K562 (cell line): ENCODE data around the gene CTNS. TPM values are rescaled to one million over a fixed set of nuclear protein-coding genes. Genes with fewer than 3 reads are reported as not detected.

Experiments used
- ARID3B ChIP-seq: fragments of 250-450 bp; sonication (Bioruptor Pico); IDR thresholded peaks from 2 replicates; pipeline ENCODE4 v1.4.0; 2020; ENCODE audit warnings: borderline replicate concordance
- E4F1 ChIP-seq: fragments of 250-450 bp; sonication (Bioruptor Pico); IDR thresholded peaks from 2 replicates; pipeline ENCODE4 v1.5.0; 2021; ENCODE audit warnings: mild to moderate bottlenecking, borderline replicate concordance
- EGR1 ChIP-seq: fragments of 450-650 bp; conservative IDR thresholded peaks from 2 replicates; pipeline ENCODE4 v1.6.1; 2017; ENCODE audit warnings: mild to moderate bottlenecking
- ERF ChIP-seq: fragments of 450-650 bp; formaldehyde crosslinking; IDR thresholded peaks from 2 replicates; pipeline ENCODE4 v1.4.0; 2020; ENCODE audit warnings: mild to moderate bottlenecking, mixed read lengths
- ETS1 ChIP-seq: conservative IDR thresholded peaks from 2 replicates; pipeline ENCODE4 v1.6.1; 2011; ENCODE audit warnings: low read depth, mild to moderate bottlenecking, low read length; ENCODE audit not compliant: control insufficient read depth
- FOXJ2 ChIP-seq: fragments of 200-800 bp; sonication (Bioruptor generic); IDR thresholded peaks from 2 replicates; pipeline ENCODE4 v1.6.1; 2016; ENCODE audit warnings: missing genetic modification characterization, missing compliant biosample characterization
- FOXO4 ChIP-seq: fragments of 450-650 bp; formaldehyde crosslinking; IDR thresholded peaks from 2 replicates; pipeline ENCODE4 v1.4.0; 2020; ENCODE audit warnings: mild to moderate bottlenecking, moderate library complexity
- GATAD2B ChIP-seq: fragments of 450-650 bp; IDR thresholded peaks from 2 replicates; pipeline ENCODE4 v1.6.1; 2017; ENCODE audit warnings: mild to moderate bottlenecking, borderline replicate concordance
- HDGF ChIP-seq: fragments of 450-650 bp; IDR thresholded peaks from 2 replicates; pipeline ENCODE4 v1.6.1; 2016
- POLR3G ChIP-seq: IDR thresholded peaks from 2 replicates; pipeline ENCODE4 v1.6.1; 2011; ENCODE audit not compliant: insufficient read length, insufficient replicate concordance; ENCODE audit errors: extremely low read depth
- RAD51 ChIP-seq: fragments of 450-650 bp; IDR thresholded peaks from 2 replicates; pipeline ENCODE4 v1.7.1; 2016; ENCODE audit warnings: low read depth, mild to moderate bottlenecking, borderline replicate concordance
- SNRNP70 ChIP-seq: fragments of 200-400 bp; formaldehyde crosslinking; optimal IDR thresholded peaks from 2 replicates; pipeline ENCODE3; 2017; ENCODE audit warnings: low read depth, low read length
- TGIF2 ChIP-seq: sonication (generic); formaldehyde crosslinking; IDR thresholded peaks from 2 replicates; pipeline ENCODE4 v1.8.1; 2022; ENCODE audit warnings: mild to moderate bottlenecking, missing genetic modification reagents, moderate library complexity
- THRA ChIP-seq: fragments of 450-650 bp; IDR thresholded peaks from 2 replicates; pipeline ENCODE4 v1.6.1; 2017; ENCODE audit warnings: mild to moderate bottlenecking, moderate library complexity
- ZNF398 ChIP-seq: fragments of 250-450 bp; sonication (Bioruptor Pico); IDR thresholded peaks from 2 replicates; pipeline ENCODE4 v1.8.0; 2021; ENCODE audit warnings: moderate library complexity, mild to moderate bottlenecking, inconsistent platforms
- ZNF41 ChIP-seq: fragments of 250-450 bp; sonication (Bioruptor Pico); conservative IDR thresholded peaks from 2 replicates; pipeline ENCODE4 v1.4.0; 2020; ENCODE audit warnings: mild to moderate bottlenecking
- ZSCAN32 ChIP-seq: fragments of 450-650 bp; formaldehyde crosslinking; IDR thresholded peaks from 2 replicates; pipeline ENCODE4 v1.4.0; 2020; ENCODE audit warnings: mild to moderate bottlenecking, moderate library complexity
- polyA plus RNA-seq, 8 experiments: library from polyadenylated mRNA; depleted of rRNA in 4 of 8; stranded (reverse) in 5 of 8; unstranded in 3 of 8; fragments of >200 nt; fragmentation: Nextera tagmentation in 2 of 8; fragmentation: Illumina TruSeq in 1 of 8; extraction: Ambion mirVana in 2 of 8; extraction: Trizol in 1 of 8; gene quantifications; 2 replicates each; pipeline versions ENCODE4 v1.2.1 to v1.2.3, GENCODE V29; 2011 to 2014; ENCODE audit warnings: inconsistent platforms in 1 of 8, missing spikeins in 1 of 8
- total RNA-seq, 7 experiments: library from RNA; depleted of rRNA in 6 of 7; stranded (reverse); fragments of >200 nt in 6 of 7; fragmentation: Illumina TruSeq in 2 of 7; extraction: Trizol in 2 of 7; gene quantifications; 2 replicates each; pipeline versions ENCODE4 v1.2.1 to v1.2.3, GENCODE V29; 2011 to 2021; ENCODE audit warnings: low replicate concordance in 1 of 7

The CTNS gene
- total and polyA plus RNA-seq, 9 of the 15 experiments (the other 6 are each of a cell fraction or from before 2014, with no cell fraction given): 0.66 to 8.4 (median 4.9) TPM

- TF ChIP-seq ZNF398 (CRISPR knock-in tag) (no peak), ERF (CRISPR knock-in tag) (no peak), ZNF41 (CRISPR knock-in tag) (no peak), FOXO4 (CRISPR knock-in tag) (no peak), HDGF (no peak), THRA (no peak), RAD51 (peak; percentile 44; the same call in 1 of the 2 replicates), ZSCAN32 (CRISPR knock-in tag) (no peak), ARID3B (CRISPR knock-in tag) (no peak), FOXJ2 (tag) (no peak), E4F1 (no peak), EGR1 (no peak), GATAD2B (no peak), TGIF2 (no peak), SNRNP70 (no peak), ETS1 (no peak), POLR3G (no peak)
These were observed 3.5 kb downstream of the CTNS start (continued) for GRCh38 chr17:3639981-3640596.
